HL-60 (cell line): ENCODE results near the gene FBXL17.

Source experiments
- GABPA ChIP-seq: IDR thresholded peaks from 2 replicates; pipeline ENCODE4 v1.6.1; 2012; ENCODE audit warnings: low read depth
- POLR2AphosphoS5 ChIP-seq: IDR thresholded peaks from 2 replicates; pipeline ENCODE4 v1.6.1; 2012; ENCODE audit warnings: low read depth
- SPI1 ChIP-seq: IDR thresholded peaks from 2 replicates; pipeline ENCODE4 v1.6.1; 2012; ENCODE audit warnings: low read depth, mild to moderate bottlenecking, borderline replicate concordance
- TF ChIP-seq, protein P1 (sequence below): IDR thresholded peaks from one replicate; pipeline ENCODE4 v1.5.1; 2011; ENCODE audit warnings: low read length, control low read depth, inconsistent platforms; ENCODE audit not compliant: insufficient read depth
- TF ChIP-seq, protein P2 (sequence below): IDR thresholded peaks from 2 replicates; pipeline ENCODE4 v1.6.1; 2012; ENCODE audit warnings: low read depth; ENCODE audit not compliant: insufficient replicate concordance

DNA sequence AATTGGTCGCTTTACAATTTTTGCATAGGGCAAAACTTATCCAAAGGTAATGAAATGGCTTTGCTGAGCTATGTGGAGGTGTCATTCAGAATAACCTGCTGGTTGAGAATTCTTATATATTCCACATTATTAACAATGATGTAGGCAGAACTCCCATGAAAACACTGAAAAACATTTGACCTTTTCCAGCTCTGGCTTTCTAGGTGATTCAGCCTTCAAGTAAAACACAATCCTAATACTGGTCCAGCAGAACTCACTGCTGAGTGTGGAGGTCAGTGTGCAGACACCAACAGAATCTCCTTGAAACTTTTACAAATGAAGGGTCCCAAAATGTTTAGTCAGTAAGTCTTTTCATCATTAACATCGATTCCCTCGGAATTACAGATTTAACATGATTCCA lies 549.2 kb downstream of the FBXL17 start:
- TF ChIP-seq, protein P1, sequence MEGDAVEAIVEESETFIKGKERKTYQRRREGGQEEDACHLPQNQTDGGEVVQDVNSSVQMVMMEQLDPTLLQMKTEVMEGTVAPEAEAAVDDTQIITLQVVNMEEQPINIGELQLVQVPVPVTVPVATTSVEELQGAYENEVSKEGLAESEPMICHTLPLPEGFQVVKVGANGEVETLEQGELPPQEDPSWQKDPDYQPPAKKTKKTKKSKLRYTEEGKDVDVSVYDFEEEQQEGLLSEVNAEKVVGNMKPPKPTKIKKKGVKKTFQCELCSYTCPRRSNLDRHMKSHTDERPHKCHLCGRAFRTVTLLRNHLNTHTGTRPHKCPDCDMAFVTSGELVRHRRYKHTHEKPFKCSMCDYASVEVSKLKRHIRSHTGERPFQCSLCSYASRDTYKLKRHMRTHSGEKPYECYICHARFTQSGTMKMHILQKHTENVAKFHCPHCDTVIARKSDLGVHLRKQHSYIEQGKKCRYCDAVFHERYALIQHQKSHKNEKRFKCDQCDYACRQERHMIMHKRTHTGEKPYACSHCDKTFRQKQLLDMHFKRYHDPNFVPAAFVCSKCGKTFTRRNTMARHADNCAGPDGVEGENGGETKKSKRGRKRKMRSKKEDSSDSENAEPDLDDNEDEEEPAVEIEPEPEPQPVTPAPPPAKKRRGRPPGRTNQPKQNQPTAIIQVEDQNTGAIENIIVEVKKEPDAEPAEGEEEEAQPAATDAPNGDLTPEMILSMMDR, result no peak
- TF ChIP-seq POLR2AphosphoS5 (no peak), SPI1 (no peak), GABPA (no peak)
- TF ChIP-seq, protein P2, sequence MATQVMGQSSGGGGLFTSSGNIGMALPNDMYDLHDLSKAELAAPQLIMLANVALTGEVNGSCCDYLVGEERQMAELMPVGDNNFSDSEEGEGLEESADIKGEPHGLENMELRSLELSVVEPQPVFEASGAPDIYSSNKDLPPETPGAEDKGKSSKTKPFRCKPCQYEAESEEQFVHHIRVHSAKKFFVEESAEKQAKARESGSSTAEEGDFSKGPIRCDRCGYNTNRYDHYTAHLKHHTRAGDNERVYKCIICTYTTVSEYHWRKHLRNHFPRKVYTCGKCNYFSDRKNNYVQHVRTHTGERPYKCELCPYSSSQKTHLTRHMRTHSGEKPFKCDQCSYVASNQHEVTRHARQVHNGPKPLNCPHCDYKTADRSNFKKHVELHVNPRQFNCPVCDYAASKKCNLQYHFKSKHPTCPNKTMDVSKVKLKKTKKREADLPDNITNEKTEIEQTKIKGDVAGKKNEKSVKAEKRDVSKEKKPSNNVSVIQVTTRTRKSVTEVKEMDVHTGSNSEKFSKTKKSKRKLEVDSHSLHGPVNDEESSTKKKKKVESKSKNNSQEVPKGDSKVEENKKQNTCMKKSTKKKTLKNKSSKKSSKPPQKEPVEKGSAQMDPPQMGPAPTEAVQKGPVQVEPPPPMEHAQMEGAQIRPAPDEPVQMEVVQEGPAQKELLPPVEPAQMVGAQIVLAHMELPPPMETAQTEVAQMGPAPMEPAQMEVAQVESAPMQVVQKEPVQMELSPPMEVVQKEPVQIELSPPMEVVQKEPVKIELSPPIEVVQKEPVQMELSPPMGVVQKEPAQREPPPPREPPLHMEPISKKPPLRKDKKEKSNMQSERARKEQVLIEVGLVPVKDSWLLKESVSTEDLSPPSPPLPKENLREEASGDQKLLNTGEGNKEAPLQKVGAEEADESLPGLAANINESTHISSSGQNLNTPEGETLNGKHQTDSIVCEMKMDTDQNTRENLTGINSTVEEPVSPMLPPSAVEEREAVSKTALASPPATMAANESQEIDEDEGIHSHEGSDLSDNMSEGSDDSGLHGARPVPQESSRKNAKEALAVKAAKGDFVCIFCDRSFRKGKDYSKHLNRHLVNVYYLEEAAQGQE, result no peak
